Activated CD4-positive, alpha-beta memory T cell treated with anti-CD3 and anti-CD28 coated beads, Interleukin-2, amount 10 ng/mL, durations not matched to agents 7 days and 5 days (primary cell): ENCODE measurements around the gene BMERB1. TPM values are rescaled to one million over a fixed set of nuclear protein-coding genes. Genes with fewer than 3 reads are reported as not detected.
A peak's percentile ranks its signal among the peaks of the same experiment; 100 is the strongest.

ENCODE experiments used
- CTCF ChIA-PET: fragments of 350-600 bp; sonication (Branson Sonifier 250); formaldehyde crosslinking; loops from one replicate; lab custom pipeline; 2021; ENCODE audit warnings: antibody characterized with exemption, inconsistent platforms; lab: Charles Lee
- POLR2A ChIA-PET: fragments of 350-600 bp; sonication (Branson Sonifier 250); formaldehyde crosslinking; loops from one replicate; lab custom pipeline; 2021; ENCODE audit warnings: antibody characterized with exemption; lab: Charles Lee
- DNase-seq: peaks from one replicate; pipeline ENCODE4 v3.0.0-alpha.2; 2020
- H3K27ac Mint-ChIP-seq: one replicate; pipeline ENCODE4 v1.8.0; 2021; ENCODE audit warnings: mild to moderate bottlenecking, mixed read lengths
- H3K27me3 Mint-ChIP-seq: one replicate; pipeline ENCODE4 v1.8.0; 2021; ENCODE audit warnings: mixed read lengths
- H3K36me3 Mint-ChIP-seq: one replicate; pipeline ENCODE4 v1.8.0; 2021; ENCODE audit warnings: low read depth, mixed read lengths
- H3K4me1 Mint-ChIP-seq: one replicate; pipeline ENCODE4 v1.8.0; 2021; ENCODE audit warnings: mixed read lengths
- H3K4me3 Mint-ChIP-seq: one replicate; pipeline ENCODE4 v1.8.0; 2021; ENCODE audit warnings: mild to moderate bottlenecking, mixed read lengths
- H3K9me3 Mint-ChIP-seq: one replicate; pipeline ENCODE4 v1.8.0; 2021; ENCODE audit warnings: mixed read lengths
- total RNA-seq, 2 experiments: library from RNA; stranded (reverse); gene quantifications; one replicate each; pipeline ENCODE4 v1.2.3, GENCODE V29; 2021

BMERB1 gene
- total RNA-seq, 2 experiments from 2014 or later = 4.7 to 6.4 TPM

DNA sequence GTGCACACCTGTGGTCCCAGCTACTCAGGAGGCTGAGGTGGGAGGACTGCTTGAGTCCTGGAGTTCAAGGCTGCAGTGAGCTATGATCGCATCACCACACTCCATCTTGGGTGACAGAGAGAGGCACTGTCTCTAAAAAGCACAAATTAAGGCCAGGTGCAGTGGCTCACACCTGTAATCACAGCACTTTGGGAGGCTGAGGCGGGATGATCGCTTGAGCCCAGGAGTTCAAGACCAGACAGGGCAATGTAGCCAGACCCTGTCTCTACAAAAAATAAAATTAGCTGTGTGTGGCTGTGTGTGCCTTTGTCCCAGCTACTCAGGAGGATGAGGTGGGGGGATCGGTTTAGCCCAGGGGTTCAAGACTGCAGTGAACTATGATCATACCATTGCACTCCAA, 81.6 kb downstream of the BMERB1 start:
- H3K9me3 Mint-ChIP-seq = no peaks in the 10 kb centered on the region
- POLR2A ChIA-PET = no interaction called here
- no peaks in the 10 kb centered on the region for H3K27me3 Mint-ChIP-seq
- H3K4me1 Mint-ChIP-seq = no peaks in the 10 kb centered on the region
- no peak for DNase-seq
- CTCF ChIA-PET = no interaction called here
- no peak overlapping the region for H3K4me3 Mint-ChIP-seq
- no peaks in the 10 kb centered on the region for H3K36me3 Mint-ChIP-seq
- no peak overlapping the region for H3K27ac Mint-ChIP-seq

DNA sequence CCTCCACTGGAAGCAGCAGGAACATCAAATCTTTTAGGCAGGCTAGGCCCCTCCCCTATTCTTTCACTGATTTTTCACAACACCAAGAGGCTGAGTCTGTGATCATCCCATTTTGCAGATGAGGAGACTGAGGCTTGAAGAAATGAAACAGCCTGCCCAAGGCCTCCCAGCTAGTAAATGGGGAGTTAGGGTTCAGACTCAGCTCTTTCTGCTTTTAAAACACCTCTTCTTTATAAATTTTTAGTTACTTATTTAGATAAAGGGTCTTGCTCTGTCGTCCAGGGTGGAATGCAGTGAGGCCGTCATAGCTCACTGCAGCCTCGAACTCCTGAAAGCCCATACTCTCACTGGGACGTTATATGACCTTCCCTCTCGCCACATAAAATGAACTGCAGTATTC, 82.2 kb downstream of the BMERB1 start:
- ChIA-PET POLR2A (no interaction called here), CTCF (no interaction called here)
- Mint-ChIP-seq H3K36me3 (no peaks in the 10 kb centered on the region), H3K4me1 (no peaks in the 10 kb centered on the region), H3K27me3 (no peaks in the 10 kb centered on the region), H3K4me3 (no peak overlapping the region), H3K9me3 (no peaks in the 10 kb centered on the region), H3K27ac (no peak overlapping the region)
- no peak for DNase-seq

DNA sequence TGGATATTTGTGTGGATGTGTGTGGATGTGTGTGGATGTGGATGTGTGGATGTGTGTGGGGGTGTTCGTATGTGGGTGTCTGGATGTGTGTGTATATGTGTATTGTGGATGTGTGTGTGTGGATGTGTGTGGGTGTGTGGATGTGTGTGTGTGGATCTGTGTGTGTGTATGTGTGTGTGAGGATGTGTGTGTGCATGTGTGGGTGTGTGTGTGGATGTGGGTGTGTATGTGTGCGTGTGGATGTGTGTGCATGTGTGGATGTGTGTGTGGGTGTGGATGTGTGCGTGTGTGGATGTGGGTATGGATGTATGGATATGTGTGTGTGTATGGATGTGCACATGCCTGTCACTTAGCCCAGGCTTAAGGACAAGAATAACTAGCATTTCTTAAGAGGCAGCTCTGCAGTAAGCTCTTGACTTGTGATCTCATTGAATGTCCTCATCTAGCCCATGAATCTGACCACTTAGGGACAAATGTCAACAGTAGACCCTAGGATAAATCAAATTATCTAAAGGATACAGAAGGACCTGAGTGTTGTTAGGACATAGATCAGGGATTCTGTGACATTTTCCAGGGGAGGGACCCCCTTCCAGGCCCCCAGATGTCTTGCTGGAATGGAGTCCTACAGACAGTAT, 83.5 kb downstream of the BMERB1 start:
- Mint-ChIP-seq H3K36me3 (no peaks in the 10 kb centered on the region), H3K9me3 (no peaks in the 10 kb centered on the region), H3K27me3 (no peaks in the 10 kb centered on the region), H3K4me1 (peaks cover 3% of the 10 kb centered on the region), H3K4me3 (no peak overlapping the region), H3K27ac (no peak overlapping the region)
- ChIA-PET POLR2A (interaction anchor here (1.2 kb wide), 1 partner anchor 126 kb away, joined by 3 read pairs; no protein-coding TSS in a partner anchor), CTCF (no interaction called here)
- DNase-seq = no peak

DNA sequence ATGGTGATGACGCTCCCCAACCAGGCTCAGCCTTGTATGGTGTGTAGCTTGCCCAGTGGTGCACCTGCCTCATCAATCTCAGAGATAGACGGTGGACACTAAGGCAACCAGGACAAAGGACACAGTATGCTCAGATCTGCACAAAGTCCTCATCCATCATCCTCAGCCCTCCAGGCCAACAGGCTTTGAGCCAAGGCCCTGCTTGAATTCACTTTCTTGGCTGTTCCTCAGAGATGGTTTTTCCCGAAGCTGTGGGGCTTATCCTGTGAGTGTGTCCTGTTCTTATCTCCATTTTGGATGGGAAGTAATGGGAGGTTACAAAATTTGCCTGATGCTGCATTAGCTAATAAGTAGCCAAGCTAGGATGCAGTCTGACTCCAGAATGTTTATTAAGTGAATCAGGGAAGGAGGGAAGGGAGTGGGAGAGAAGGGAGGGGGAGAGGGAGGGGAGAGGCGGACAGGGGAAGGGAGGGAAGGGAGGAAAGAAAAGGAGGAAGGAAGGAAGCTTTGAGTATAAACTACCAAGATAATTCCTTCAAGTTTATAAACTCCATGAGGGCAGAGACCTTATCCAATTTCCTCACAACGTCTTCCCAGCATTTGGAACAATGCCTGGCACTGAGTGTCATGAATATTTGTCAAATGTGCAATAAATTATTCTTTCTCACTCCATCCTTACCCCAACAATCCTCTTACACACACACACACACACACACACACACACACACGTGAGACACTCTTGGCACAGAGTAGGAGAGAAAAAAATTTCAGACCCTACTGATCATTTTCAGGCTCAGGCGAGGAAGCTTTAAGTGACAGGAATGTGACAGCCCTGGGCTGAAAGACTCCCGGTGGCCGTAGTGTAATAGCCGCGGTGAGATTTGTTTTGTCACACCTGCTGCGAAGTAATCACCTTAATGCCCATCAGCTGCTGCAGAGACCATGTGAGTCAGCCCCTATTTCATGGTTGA, 84.3 kb downstream of the BMERB1 start:
- ChIA-PET CTCF (no interaction called here), POLR2A (interaction anchor here (1.2 kb wide), 1 partner anchor 125 kb away, joined by 3 read pairs; no protein-coding TSS in a partner anchor)
- Mint-ChIP-seq H3K27ac (no peak overlapping the region), H3K36me3 (no peaks in the 10 kb centered on the region), H3K4me3 (no peak overlapping the region), H3K4me1 (peaks cover 11% of the 10 kb centered on the region), H3K27me3 (no peaks in the 10 kb centered on the region), H3K9me3 (no peaks in the 10 kb centered on the region)
- DNase-seq = no peak

DNA sequence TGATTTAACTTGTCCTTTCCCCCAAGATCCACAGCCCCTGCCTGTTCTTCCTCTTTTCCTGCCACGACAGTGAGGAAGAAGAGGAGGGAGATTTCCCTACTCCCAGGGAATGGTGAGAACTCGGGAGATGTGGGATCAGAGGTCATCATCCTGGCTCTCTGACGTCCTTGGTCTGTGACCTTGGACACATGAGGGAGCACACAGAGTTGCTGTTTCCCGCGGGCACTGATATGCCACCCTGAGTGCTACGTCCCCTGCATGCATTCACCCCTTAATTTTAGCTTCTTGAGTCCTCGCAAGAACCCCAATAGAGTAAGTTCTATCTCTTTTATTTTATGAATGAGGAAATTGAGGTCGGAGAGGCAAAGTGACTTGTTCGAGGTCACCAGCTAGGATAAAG, 85.4 kb downstream of the BMERB1 start:
- H3K27me3 Mint-ChIP-seq = no peaks in the 10 kb centered on the region
- peaks cover 15% of the 10 kb centered on the region for H3K4me1 Mint-ChIP-seq
- no peaks in the 10 kb centered on the region for H3K9me3 Mint-ChIP-seq
- ChIA-PET POLR2A (no interaction called here), CTCF (no interaction called here)
- no peaks in the 10 kb centered on the region for H3K36me3 Mint-ChIP-seq
- no peak overlapping the region for H3K27ac Mint-ChIP-seq
- no peak for DNase-seq
- H3K4me3 Mint-ChIP-seq = no peak overlapping the region

DNA sequence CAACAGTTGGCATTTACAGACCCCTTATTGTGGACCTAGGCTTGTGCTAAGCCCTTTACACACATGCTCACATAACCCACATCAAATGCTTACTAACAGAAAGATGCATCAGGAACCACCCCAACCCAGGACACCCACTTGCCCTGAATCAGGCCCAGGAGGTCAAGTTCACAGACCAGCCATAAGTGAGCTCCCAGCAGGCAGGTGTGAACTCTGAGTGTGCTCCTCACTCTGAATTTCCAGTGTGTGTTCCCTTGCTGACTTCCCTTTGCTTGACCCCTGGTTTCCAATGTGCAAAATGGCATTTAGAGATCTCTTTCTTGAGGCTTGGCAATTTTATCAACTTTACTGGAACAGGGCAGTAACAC, 87.0 kb downstream of the BMERB1 start:
- no peaks in the 10 kb centered on the region for H3K9me3 Mint-ChIP-seq
- CTCF ChIA-PET = no interaction called here

DNA sequence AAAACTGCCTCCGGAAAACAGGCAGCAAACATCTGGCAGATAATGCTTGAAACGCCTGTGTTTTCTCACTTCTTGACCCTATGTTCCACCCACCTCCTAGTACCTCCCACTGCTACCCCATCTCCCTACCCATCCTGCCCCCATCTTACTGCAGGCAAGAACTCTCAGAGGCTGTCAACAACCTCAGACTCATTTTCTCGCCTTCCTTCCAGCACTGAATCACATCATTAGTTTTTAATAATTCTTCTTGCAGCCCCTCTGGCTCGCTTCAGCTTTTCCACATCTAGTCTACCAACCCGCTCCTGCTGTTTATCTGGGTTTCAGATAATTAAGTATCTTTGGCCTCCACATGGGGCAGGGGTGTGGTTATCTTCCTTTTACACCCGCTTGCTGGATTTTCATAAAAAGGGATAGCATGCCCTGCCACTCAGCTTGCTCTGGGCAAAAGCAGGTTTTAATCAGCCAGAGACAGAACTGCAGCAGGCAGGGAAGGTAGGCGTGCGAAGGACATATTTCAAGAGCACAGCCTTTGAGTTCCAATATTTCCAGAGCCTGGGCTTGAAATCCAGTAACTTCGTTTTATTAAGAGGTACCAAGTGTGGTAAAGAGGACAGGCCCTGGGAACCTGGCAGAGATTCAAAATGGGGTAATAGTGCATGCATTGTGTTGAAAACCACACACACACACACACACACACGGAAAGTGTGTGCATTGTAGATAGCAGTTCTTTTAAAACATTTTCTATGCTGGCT, 87.5 kb downstream of the BMERB1 start:
- peaks cover 15% of the 10 kb centered on the region for H3K4me1 Mint-ChIP-seq
- DNase-seq = no peak
- H3K27ac Mint-ChIP-seq = no peak overlapping the region
- no peaks in the 10 kb centered on the region for H3K36me3 Mint-ChIP-seq
- H3K4me3 Mint-ChIP-seq = no peak overlapping the region
- CTCF ChIA-PET = no interaction called here
- no peaks in the 10 kb centered on the region for H3K27me3 Mint-ChIP-seq
- H3K9me3 Mint-ChIP-seq = no peaks in the 10 kb centered on the region
- POLR2A ChIA-PET = no interaction called here

More for the DNA sequence above, 87.0 kb downstream of the BMERB1 start:
- POLR2A ChIA-PET = no interaction called here
- no peak for DNase-seq
- Mint-ChIP-seq H3K27me3 (no peaks in the 10 kb centered on the region), H3K4me1 (peaks cover 15% of the 10 kb centered on the region), H3K36me3 (no peaks in the 10 kb centered on the region), H3K27ac (no peak overlapping the region), H3K4me3 (no peak overlapping the region)

DNA sequence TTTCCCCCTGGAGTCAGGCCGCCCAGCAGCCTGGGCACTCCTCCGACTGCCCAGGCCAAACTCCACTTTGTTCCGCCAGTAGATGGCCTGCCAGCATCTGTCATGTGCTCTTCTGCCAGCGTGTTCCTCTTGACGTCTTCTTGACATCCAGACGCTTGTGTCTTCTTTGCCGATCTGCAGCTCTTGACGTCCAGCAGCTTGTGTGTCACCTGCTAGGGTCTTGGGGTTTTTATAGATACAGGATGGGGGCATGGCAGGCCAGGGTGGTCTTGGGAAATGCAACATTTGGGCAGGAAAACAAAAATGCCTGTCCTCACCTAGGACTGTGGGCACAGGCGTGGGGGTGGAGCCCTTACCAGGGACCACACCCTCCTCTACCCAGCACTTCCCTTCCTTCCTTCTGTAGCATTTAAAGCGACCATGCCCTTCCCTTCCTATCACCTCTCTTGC, 88.7 kb downstream of the BMERB1 start:
- CTCF ChIA-PET = no interaction called here
- DNase-seq = peak; percentile 22
- peak overlapping the region; percentile 45 for H3K27ac Mint-ChIP-seq
- H3K36me3 Mint-ChIP-seq = no peaks in the 10 kb centered on the region
- H3K4me3 Mint-ChIP-seq = no peak overlapping the region
- POLR2A ChIA-PET = no interaction called here
- no peaks in the 10 kb centered on the region for H3K27me3 Mint-ChIP-seq
- H3K4me1 Mint-ChIP-seq = peaks cover 15% of the 10 kb centered on the region
- H3K9me3 Mint-ChIP-seq = no peaks in the 10 kb centered on the region

DNA sequence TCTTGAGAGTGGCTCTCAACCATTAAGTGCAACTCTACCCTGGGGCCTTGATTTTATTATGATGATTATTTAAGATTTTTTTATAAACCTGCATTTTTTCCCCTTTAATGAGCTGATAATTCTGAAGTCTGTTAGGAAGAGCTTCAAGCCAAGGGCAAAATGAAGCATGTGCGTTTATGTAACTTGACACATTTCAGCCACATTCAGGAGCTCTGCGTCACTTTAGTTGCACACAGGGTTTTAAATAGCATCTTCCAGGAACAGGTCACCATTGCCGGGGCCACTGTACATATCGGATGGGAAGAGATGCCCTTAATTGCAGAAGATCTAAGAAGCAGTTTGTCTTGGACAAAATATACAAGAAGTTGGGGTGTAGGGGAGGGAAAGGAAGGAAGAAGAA, 89.6 kb downstream of the BMERB1 start:
- POLR2A ChIA-PET = no interaction called here
- Mint-ChIP-seq H3K36me3 (no peaks in the 10 kb centered on the region), H3K27ac (peak overlapping the region; percentile 6), H3K4me3 (no peak overlapping the region), H3K4me1 (peaks cover 15% of the 10 kb centered on the region), H3K27me3 (no peaks in the 10 kb centered on the region), H3K9me3 (no peaks in the 10 kb centered on the region)
- no peak for DNase-seq
- CTCF ChIA-PET = no interaction called here

DNA sequence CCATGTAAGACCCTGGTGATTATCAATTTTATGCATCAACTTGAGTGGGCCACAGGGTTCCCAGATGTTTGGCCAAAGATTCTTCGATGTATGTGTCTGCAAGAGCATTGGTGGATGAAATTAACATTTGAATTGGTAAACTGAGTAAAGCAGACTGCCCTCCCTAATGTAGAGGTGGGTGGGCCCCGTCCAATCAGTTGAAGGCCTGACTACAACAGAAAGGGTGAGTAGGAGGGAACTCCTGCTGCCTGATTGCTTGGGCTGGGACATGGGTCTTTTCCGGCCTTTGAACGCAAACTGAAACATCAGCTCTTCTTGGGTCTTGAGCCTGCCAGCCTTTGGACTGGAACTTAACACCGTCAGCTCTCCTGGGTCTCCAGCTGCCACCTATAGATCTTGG, 90.6 kb downstream of the BMERB1 start:
- POLR2A ChIA-PET = interaction anchor here (1.1 kb wide), 1 partner anchor 71 kb away, joined by 3 read pairs; no protein-coding TSS in a partner anchor

DNA sequence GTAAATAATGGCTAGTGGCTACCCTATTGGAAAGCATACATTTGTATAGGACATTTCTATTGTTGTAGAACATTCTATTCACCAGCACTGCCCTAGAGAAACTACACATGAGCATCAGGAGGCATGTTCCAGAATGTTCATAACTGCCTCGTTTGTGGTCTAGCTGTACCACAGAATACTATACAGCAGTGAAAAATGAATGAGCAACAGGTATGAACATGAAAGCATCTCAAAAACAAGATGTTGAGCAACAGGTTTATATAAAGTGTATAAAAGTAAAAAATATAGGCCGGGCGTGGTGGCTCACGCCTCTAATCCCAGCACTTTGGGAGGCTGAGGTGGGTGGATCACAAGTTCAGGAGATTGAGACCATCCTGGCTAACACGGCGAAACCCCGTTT, 91.7 kb downstream of the BMERB1 start:
- DNase-seq = no peak
- Mint-ChIP-seq H3K4me3 (no peak overlapping the region), H3K27me3 (no peaks in the 10 kb centered on the region), H3K9me3 (peaks cover under 1% of the 10 kb centered on the region), H3K27ac (no peak overlapping the region), H3K36me3 (no peaks in the 10 kb centered on the region), H3K4me1 (peaks cover 15% of the 10 kb centered on the region)
- CTCF ChIA-PET = interaction anchor here (0.7 kb wide), 1 partner anchor 534 kb away, joined by 6 read pairs; no protein-coding TSS in a partner anchor
- POLR2A ChIA-PET = no interaction called here

More for the DNA sequence above, 90.6 kb downstream of the BMERB1 start:
- CTCF ChIA-PET = no interaction called here
- no peak for DNase-seq
- H3K36me3 Mint-ChIP-seq = no peaks in the 10 kb centered on the region
- no peaks in the 10 kb centered on the region for H3K27me3 Mint-ChIP-seq
- H3K9me3 Mint-ChIP-seq = no peaks in the 10 kb centered on the region
- H3K4me3 Mint-ChIP-seq = no peak overlapping the region
- H3K4me1 Mint-ChIP-seq = peaks cover 15% of the 10 kb centered on the region
- no peak overlapping the region for H3K27ac Mint-ChIP-seq

DNA sequence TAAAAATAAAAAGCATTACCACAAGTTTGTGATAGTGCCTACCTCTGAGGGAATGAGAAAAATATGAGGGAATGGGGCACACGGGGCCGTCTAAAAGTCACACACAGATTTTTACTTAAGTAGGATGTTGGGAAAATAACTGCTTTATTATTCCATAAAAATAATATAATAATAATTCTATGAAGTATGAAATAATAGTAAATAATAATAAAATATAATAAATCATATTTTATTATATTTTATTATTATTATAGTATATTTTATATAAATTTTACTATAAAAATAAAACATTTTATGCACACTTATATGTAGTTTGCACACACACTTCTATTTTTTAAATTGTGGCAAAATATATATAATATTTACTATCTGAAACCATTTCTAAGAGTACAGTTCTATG, 92.3 kb downstream of the BMERB1 start:
- no peak overlapping the region for H3K4me3 Mint-ChIP-seq
- H3K27ac Mint-ChIP-seq = no peak overlapping the region
- H3K4me1 Mint-ChIP-seq = peaks cover 15% of the 10 kb centered on the region
- DNase-seq = no peak
- POLR2A ChIA-PET = no interaction called here
- CTCF ChIA-PET = interaction anchor here (0.7 kb wide), 1 partner anchor 535 kb away, joined by 6 read pairs; no protein-coding TSS in a partner anchor
- peaks cover 3% of the 10 kb centered on the region for H3K9me3 Mint-ChIP-seq
- H3K27me3 Mint-ChIP-seq = no peaks in the 10 kb centered on the region
- H3K36me3 Mint-ChIP-seq = no peaks in the 10 kb centered on the region

DNA sequence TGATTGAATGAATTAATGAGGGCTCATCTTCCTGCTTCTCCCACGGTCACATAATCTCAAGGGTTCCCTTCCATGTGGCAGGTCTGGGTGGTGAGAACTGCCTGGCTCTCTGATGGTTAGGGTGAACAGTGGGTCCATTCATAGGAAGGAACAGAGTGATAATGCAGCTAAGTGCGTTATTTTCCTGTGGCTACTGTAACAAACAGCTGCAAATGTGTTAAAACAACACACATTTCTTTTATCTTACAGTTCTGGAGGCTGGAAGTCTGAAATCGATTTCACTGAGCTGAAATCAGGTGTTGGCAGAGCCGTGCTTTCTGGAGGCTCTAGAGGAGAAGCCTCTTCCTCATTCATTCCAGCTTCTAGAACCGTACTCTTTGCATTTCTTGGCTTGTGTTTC, 95.3 kb downstream of the BMERB1 start:
- no peak for DNase-seq
- H3K9me3 Mint-ChIP-seq = peaks cover 6% of the 10 kb centered on the region
- POLR2A ChIA-PET = no interaction called here

More for the DNA sequence above, 95.3 kb downstream of the BMERB1 start:
- H3K27ac Mint-ChIP-seq = no peak overlapping the region
- H3K4me3 Mint-ChIP-seq = no peak overlapping the region
- H3K4me1 Mint-ChIP-seq = no peaks in the 10 kb centered on the region
- H3K27me3 Mint-ChIP-seq = no peaks in the 10 kb centered on the region
- CTCF ChIA-PET = no interaction called here
- no peaks in the 10 kb centered on the region for H3K36me3 Mint-ChIP-seq
